ENCODE results near the gene DOK3.

DOK3 gene

DNA sequence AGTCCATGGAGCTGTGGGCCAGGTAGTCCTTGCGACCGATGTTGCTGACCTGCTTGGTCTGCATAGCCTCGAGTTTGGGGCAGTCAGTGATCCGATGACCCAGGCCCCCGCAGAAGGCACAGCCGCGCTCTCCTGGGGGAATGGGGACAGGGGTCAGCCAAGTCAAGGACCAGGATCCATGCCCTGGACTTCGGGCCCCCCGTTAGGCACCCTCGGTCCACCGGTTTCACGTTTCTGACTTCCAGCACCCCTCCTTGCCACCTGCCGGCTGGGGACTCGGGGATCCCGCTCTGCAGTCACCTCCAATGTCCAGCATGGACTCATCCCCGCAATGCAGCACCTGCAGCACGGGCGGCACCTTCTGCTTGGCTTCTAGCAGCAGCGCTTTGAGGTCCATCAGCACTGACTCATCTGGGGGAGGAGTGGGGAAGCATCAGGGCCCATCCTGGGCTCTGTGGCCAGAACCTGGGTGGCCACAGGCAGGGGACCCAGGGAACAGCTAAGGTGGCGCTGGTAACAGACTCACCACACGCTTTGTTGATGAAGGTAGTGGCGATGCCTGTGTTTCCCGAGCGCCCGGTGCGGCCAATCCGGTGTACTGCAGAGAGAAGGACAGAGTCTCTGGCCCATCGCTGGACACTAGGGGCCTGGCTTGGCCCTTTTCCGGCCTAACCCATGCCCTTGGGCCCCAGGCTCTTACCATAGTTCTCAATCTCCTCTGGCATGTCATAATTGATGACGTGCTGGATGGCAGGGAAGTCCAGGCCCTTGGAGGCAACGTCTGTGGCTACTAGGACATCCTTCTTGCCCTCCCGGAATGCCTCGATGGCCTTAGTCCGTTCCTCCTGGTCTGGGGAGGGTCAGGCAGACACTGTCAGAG, 2.4 kb upstream of the DOK3 start:
- DNase-seq: no peak

DNA sequence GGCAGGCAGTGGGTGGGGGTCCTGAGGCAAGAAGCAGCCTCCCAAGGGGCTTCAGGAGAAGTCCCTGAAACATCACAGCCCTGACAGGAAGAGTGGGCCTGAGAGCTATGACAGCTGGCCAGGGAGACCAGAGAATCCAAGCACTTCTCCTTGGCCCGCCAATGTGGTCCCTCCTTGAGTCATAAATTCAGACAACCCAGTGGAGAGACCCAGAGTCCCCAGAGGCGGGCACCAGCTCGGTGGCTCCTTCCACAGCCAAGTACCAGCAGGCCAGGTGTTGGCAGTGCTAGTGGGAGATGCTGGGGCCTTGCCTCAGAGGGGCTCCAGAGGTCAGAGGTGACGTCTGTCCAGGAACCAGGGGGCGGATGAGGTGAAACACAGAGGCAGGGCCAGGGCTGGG, 1.6 kb upstream of the DOK3 start:
- no peak for DNase-seq

DNA sequence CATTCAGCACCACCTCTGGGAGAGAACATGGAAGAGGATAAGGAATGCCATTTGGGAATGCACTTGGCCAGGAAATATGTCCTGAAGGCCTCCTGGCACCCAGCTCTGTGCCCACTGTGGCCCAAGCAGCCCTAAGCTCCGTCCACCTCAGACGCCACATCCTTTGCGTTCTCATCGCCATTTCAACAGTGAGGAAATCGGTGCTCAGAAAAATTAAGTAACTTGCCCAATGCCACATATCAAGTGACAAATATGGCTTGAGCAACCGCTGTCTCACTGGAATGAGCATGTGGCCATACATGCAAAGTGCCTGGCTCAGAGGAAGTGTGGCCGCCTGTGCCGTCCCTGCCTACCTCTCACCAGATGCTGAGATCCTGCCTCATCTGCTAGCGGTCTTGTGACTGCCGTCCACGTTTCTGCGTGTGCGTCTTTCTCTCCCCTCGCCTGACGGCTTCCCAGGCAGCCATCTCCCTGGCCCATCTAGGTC, 984 bp upstream of the DOK3 start:
- no peak for DNase-seq

DNA sequence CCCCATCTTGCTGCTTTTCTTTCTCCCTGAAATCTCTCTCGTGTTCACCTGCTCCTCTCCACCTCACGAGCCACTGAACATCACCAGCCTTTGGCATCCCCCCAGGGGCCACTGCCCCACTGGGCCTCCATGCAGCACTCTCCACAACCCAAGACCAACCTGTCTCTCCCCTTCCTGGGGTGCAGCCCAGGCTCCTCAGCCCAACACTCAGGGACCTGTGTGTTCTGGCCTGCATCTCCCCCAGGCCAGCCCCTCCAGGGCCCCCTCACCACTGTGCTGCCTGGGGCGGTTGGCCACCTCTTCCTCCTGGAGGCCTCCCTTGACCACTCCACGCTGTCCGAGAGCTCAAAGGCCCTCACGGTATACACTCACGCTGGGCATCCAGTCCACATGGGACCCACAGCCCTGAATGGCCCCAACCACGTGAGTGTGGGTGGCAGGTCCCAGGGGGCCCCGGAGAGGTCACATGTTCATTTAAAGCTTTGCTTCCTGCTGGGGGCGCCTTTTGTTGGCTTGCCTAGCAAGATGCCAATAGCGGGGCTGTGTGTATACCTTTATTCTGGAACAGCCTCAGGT, 453 bp upstream of the DOK3 start:
- DNase-seq: no peak

DNA sequence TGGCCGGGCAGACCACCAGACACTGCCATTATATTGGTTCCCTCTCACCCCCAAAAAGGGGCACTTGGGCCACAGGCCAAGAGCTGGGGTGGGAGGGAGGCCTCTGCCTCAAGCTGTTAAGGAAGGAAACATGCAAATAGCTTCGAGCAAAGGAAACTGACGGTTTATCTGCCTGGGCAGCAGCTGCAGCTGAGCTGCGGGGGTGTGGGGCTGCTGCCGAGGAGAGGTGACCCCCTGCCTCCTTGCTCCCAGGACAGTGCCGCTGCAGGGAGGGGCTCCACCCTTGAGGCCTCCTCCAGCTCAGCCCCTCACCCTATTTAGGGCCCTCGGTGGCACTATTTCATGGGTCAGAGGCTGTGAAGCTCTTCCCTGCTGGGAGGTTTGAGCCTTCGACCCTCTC, 789 bp downstream of the DOK3 start:
- no peak for DNase-seq

DNA sequence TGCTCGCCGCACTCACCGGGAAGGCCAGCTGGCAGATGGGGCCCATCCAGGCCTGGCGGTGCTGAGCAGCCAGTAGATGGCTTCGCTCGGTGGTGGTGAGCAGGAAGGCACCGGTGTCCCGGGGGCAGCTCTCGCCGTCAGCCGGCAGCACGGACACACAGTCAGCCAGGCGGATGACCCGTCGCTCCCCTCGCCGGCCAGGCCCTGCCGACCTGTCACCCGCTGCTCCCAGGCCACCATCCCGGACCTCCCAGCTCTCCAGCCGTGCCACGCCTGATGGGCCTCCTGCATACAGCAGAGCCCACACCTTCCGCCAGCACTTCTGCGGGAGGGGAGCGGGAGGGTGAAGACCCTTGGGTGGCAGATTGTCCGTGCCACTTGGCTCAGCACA, 1.4 kb downstream of the DOK3 start:
- DNase-seq: no peak

DNA sequence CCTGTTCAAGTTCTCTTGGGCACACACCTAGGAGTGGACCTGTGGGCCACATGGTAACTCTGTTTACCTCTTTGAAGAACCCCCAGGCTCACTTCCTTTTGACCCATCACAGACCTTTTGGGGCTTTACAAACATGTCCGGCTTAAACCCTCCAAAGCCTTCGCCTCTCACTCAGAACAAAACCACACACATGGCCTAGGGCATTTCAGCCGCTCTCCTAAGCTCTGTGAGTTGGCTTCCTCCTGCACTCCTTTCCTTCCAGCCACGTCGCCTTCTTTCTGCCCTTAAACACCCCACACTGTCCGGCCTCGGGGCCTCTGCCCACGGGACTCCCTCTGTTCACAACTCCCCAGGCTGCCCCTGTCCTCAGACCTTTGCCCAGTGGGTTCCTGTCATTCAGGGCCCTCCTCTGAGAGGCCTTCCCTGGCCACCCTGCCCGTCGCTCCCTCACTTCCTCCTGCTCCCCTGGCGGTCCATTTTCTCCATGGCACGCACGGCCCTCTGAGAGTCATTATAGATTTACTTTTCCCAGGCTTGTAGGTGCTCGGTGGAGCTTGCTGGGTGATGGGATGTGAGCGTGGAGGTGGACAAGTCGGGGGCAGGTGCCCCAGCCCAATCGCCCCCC, 1.9 kb downstream of the DOK3 start:
- DNase-seq: no peak

DNA sequence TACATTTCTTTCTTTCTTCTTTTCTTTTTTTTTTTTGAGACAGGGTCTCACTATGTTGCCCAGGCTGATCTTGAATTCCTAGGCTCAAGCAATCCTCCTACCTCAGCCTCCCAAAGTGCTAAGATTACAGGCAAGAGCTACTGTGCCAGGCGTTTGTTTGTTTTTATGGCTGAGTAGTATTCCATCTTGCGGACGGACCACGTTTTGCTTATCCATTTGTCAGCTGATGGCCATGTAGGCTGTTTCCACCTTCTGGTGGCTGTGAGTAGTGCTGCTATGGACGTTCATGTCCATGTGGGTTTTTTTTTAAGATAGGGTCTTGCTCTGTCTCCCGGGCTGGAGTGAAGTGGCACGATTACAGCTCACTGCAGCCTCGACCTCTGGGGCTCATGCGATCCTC, 2.5 kb downstream of the DOK3 start:
- no peak for DNase-seq

DNA sequence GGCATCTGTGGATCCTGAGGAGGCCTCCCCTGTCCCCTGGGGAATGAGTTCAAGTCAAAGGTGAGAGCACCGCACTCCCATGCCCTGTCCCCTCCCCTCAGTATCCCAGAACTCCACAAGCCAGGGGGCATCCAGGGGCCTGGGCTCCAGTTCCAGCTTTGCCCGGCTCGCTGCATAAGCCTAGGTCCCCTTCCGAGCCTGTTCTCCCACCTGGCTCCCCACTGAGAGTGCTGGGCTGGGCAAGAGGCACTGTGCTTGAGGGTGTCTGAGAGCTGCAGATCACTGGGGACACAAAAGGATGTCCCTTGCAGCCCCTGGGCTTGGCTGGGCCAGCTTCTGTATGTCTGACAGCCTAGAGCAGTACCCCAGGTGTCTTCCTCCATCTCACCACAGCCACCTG, 4.6 kb downstream of the DOK3 start:
- DNase-seq: no peak

DNA sequence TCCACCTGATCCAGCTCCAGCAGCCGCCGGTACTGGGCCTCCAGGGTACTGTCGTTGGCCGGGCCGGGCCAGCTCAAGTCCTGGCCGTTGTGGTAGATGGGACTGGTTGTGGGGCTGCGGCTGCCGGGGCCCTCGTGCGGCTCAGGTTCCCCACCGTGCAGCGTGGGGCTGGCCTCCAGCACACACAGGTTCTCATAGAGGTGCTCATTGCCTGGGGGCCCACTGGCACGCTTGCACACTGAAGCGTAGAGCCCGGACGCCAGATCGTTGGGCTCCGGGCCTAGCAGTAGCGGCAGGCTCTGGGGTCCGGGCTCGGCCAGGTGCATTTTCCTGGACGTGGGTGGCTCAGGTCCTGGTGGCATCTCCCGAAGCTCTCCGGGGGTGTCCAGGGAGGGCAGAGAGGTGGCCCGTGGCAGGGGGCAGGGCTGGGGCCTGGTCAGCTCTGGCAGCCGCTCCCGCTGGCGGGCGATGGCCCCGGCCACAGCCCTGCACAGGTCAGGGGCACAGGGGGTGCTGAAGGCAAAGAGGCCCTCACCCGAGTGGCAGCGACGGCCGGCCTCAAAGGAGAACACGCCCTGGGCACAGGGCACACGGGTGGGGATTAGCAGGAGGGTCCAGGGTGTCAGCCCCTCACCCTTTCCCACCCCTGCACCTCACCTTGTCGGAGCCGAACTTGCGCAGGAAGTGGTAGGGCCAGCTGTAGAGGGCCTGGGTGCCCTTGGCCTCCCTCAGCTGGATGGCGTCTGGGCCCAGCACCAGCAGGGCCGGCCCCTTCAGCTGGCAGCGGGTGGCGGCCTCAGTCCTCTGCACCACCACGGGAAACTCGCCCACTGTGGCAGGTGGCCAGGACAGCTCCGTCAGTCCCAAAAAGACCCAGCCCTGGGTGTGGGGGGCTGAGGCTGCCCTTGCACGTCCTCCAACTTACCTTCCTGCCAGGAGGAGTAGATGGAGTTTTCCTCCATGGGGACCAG, 5.3 kb downstream of the DOK3 start:
- no peak for DNase-seq

DNA sequence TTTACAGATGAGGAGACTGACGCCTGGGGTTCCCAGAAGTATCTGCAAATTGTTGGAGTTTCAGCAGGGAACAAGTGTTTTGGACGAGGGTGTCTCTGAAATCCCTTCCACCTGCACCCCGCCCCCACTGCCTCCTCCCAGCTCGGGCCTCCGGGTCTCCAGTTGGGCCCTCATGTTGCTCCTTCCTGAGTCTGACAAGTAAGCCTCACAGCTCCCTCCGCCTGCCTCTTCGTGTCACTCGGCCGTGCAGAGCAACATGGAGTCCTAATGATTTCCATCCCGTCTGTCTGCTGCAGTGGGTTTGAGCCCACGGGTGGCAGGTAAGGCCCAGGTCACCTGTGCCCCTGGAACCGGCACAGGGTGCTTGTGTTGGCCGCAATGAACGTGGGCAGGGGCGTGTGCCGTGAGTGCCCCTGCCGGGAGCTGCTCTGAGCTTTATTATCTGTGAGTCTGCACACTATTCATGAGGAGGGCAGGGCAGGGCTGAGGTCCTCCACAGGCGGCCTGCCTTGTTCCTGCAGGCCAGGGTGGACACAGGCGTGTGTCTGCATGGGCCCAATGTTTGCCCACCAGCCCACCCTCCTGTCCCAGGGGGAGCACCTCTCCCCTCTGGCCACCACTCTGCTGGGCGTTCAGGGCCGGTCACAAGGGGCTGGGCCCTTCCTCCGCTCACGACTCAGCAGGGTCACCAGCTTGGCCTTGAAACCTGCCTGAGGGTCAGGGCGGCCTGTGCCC, 6.1 kb downstream of the DOK3 start:
- no peak for DNase-seq

DNA sequence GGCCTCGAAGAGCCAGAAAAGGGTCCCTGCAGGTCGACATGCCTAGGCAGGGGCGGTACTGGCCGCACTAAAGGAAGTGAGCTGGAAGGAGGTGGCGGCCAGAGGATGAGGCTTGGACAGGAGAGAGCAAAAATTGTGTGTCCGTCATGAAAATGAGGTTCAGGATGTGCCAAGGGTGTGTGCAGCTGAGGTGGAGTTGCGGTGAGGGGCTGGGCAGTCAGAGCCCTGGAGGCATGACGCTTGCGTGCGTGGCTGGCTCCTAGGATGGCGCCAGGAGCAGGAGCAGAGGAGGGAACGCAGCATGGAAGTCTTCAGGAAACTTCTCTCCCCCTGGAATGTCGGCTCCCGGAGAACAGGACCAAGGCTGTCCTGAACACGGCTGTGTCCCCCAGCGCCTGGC, 6.7 kb downstream of the DOK3 start:
- no peak for DNase-seq

DNA sequence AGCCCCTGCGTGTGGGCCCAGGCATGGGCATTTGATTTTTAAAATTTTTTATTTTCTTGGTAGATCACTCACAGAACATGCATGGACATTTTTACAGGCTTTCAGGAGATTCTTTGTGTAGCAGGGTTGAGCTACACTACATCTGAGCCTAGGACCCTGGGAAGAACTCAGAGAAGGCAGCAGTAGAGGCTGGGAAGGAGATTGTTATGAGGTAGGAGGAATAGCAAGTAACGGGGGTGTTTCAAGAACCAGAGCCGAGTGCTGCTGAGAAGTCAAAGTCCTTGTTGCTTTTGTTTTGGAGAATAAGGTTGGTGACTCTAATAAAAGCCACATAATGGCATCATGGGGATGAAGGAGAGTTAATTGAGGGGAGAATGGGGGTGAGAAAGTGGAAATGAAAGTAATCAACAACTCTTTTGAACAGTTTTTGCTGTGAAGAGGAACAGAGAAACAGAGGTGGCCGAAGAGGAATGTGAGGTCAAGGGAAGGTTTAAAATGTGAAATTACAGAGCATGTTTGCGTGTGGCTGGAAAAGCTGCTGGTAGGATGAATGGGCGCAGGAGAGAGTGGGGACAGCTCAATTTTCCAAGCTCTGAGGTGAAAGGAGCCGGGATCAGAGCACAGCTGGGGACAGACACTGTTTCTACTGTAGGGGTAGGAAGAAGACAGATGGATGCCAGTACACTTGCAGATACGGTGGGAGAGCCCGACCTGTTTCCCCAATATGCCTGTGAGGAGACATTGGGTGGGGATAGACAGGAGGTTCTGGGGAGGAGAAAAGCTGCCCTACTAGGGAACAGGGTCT, 7.5 kb downstream of the DOK3 start:
- no peak for DNase-seq

DNA sequence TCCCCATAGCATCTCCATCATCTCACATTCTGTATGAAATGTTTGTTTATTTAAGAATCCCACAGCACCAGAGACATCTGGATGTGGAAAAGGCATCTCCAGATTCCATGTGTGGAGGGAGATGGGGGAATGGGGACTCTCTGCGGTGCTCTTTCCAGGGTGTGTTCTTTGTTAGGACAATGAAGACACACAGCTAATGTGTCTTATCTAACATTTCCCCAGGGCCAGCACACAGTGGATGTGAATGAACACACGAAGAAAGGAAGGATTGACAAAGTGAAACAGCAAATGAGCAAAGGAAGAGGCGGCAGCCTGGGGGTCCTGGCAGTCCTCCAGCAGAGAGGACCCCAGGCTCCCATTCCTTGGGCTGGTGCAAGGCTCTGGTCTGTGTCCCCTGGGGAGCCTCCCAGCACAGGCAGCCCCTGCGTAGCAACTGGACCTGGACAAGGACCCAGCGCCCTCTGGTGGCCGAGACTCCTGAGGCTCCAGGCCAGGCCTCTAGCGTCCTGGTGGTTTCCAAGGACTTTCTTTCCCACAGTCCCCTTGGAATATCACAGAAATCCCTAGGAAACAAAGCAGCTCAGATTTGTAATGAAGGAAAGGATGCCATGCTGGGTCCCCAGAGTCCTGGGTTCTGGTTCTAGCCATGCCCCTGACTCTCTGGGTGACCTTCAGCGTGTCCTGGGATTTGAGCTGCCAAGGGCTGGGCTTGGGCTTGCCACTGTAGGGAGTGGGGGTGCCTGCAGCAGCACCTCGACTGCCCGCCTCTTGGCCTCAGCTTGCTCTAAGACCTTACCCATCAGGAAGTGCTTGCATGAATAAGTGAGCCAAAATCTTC, 8.7 kb downstream of the DOK3 start:
- DNase-seq: no peak

DNA sequence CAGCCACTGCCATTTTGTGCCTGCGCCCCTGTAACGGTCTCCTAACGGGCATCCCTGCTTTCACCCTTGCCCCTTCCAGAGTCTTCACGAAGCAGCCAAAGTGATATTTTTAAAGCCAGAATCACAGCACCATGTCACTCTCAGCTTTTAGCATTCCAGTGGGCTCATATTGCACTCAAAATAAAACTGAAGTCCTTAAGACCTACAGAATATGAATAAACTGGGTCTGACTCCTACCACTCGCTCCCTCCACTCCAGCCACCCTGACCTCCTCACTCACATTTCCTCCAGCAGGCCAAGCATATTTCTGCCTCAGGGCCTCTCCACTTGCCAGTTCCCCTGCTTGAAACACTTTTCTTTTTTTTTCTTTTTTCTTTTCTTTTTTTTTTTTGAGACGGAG, 9.8 kb downstream of the DOK3 start:
- DNase-seq: no peak

DNA sequence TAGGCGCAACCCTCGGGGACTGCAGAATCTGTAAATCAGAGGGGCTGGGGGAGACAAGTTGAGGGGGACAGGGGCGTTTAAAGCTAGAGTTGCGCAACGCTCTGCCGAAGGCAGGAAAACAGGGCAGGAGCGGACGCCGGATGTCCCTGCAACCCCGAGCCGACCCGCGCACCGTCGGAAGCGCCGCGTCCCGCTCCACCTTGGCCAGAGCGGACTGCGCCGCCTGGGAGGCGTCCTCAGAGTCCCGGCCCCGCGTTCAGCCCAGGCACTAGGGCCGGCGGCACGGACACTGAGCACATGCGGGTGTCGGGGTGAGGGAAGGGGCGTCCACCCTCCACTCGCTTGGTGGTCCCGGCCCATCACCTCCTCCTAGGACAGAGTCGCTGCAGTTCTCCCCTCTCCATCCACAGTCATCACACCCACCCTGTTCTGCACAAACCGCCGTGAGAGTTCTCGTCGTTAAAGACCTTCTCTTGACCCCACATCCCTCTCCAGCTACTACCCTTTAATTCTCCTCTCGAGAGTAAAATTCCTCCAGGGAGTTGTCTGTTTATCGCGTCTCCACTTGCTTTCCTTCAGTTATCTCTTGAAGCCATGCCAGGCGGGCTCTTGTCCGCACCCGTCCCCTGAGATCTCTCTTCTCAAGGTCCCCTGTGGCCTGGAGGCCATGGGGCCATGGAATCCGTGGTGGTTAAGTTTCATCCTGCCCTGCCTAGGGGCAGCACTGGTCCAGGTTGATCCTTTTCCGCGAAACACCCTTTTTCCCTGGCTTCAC, 11.4 kb downstream of the DOK3 start:
- no peak for DNase-seq

DNA sequence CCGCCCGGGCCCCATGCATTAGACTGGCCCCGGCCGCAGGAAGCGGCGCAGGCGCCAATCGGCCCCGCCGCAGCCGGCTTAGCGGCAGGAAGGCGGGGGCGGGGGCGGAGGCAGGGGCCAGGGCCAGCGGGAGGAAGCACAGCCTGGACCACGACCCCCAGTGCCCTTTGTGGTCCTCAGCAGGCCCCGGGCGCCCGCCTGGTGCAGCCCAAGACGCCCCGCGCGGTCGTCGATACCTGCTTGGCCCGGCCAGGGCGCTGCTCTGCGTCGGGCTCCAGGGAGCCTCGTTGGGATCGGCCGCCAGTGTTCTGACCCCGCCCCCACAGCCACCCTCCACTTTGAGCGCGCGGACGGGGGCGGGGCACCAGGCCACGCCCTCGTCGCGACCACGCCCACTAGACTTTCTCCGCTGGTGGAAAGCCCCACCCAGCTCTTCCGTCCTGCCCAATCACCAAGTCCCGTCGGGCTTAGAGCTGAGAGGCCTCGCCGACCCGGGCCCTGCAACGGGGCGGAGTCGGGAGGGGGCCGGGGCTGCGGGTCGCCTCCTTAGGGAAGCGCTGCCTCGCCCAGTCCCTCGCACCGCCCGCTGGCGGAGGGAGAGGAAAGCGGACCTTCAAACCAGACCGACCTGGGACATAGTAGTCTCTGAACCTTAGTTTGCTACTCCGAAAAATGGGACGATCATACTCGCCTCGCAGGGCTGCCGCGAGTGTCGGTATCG, 12.2 kb downstream of the DOK3 start, which contains the start of gene PDLIM7:
TSS of gene PDLIM7 (minus strand) at position 313 of the 721 bp plus-strand sequence. CDS start 1,092 bp downstream, outside the sequence.
- peak; percentile 78 for DNase-seq

DNA sequence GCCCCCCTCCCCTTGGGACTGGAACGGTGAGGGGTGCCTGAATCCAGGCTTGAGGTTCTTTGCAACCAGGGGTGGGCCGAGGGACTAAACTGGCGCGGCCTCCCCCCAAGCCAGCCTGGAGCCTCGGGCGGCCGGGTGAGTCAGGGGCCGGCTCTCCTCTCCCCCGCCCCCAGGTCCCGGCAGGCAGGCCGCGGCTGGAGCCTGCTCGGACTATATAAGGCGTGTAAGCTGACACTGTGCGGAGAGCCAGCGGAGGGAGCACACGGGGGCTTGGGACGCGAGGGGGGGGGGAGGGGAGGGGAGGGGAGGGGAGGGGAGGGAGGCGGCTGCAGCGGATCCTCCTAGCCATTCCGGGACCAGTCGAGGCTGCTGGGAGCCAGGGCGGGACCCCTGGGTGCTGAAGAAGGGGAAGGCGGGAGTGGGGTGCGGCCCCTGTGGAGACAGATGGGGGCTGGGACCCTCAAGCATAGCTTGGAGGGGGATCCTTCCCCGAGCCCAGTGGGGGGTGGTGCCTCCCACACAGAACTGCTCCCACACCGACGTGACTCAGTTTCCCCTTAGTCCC, 12.8 kb downstream of the DOK3 start:
- DNase-seq: no peak

Data from cortex of kidney (tissue), 1 donor.